Body of pancreas (tissue), 4 donors: ENCODE results near the gene AHI1.

Experiments
- POLR2A ChIP-seq, 3 donors: fragments of 450-650 bp; IDR thresholded peaks; one replicate each; pipeline ENCODE4 v1.6.1; 2016; ENCODE audit warnings: antibody characterized with exemption in 3 of 3, mild to moderate bottlenecking in 2 of 3
- TF ChIP-seq, protein P1 (sequence below), 7 experiments: fragments of 450-650 bp in 4 of 7; fragments of 200-600 bp in 3 of 7; sonication (generic) in 3 of 7; IDR thresholded peaks; one replicate each; pipeline ENCODE4 v1.5.1; 2016 to 2019; ENCODE audit warnings: antibody characterized with exemption in 7 of 7

- TF ChIP-seq, protein P1, sequence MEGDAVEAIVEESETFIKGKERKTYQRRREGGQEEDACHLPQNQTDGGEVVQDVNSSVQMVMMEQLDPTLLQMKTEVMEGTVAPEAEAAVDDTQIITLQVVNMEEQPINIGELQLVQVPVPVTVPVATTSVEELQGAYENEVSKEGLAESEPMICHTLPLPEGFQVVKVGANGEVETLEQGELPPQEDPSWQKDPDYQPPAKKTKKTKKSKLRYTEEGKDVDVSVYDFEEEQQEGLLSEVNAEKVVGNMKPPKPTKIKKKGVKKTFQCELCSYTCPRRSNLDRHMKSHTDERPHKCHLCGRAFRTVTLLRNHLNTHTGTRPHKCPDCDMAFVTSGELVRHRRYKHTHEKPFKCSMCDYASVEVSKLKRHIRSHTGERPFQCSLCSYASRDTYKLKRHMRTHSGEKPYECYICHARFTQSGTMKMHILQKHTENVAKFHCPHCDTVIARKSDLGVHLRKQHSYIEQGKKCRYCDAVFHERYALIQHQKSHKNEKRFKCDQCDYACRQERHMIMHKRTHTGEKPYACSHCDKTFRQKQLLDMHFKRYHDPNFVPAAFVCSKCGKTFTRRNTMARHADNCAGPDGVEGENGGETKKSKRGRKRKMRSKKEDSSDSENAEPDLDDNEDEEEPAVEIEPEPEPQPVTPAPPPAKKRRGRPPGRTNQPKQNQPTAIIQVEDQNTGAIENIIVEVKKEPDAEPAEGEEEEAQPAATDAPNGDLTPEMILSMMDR (IDR thresholded peaks at IDR 0.05) = peak; percentile 56 to 76 (median 69)
- TF ChIP-seq POLR2A (IDR thresholded peaks at IDR 0.05) = no peak
These were observed 8.9 kb upstream of the AHI1 start for GRCh38 chr6:135506270-135506997.
